Measurements from ENCODE around the gene GCH1.

Gene GCH1

GRCh38 chr14:54797986-54798385, 104.6 kb downstream of the GCH1 start:
- H3K4me3 ChIP-seq (ENCODE audit: low read length): no peak overlapping the region
- H3K9me3 ChIP-seq (ENCODE audit: insufficient read depth, low read length): no peaks in the 10 kb centered on the region
- no peaks in the 10 kb centered on the region for H3K36me3 ChIP-seq (replicated peaks; ENCODE audit: low read depth, low read length)
- H3K4me2 ChIP-seq (ENCODE audit: low read length): no peak overlapping the region
- H3K9ac ChIP-seq (ENCODE audit: low read length): no peak overlapping the region
- no peaks in the 10 kb centered on the region for H3K4me1 ChIP-seq (ENCODE audit: low read length)
- H3K27ac ChIP-seq (ENCODE audit: low read length): no peak overlapping the region
- TF ChIP-seq EZH2phosphoT487 (IDR thresholded peaks at IDR 0.05; ENCODE audit: low read depth): no peak
- no peak for TF ChIP-seq CTCF (IDR thresholded peaks at IDR 0.05; ENCODE audit: low read depth, low read length)
- no peaks in the 10 kb centered on the region for H4K20me1 ChIP-seq (ENCODE audit: insufficient read depth, low read length)
- peaks cover 72% of the 10 kb centered on the region for H3K27me3 ChIP-seq (ENCODE audit: low read depth, low read length)
- H3K79me2 ChIP-seq (ENCODE audit: low read length): no peaks in the 10 kb centered on the region
- no peak overlapping the region for H2AFZ ChIP-seq (ENCODE audit: low read depth, low read length)

- TF ChIP-seq CTCF (IDR thresholded peaks at IDR 0.05; ENCODE audit: low read depth, low read length) (no peak), EZH2phosphoT487 (IDR thresholded peaks at IDR 0.05; ENCODE audit: low read depth) (no peak)
- no peak overlapping the region for H3K27ac ChIP-seq (ENCODE audit: low read length)
These were observed 105.1 kb downstream of the GCH1 start for GRCh38 chr14:54797556-54797955.

GRCh38 chr14:54796961-54797360, 105.7 kb downstream of the GCH1 start:
- no peak overlapping the region for H2AFZ ChIP-seq (ENCODE audit: low read depth, low read length)
- no peak overlapping the region for H3K4me3 ChIP-seq (ENCODE audit: low read length)
- H3K36me3 ChIP-seq (replicated peaks; ENCODE audit: low read depth, low read length): no peaks in the 10 kb centered on the region
- no peaks in the 10 kb centered on the region for H3K4me1 ChIP-seq (ENCODE audit: low read length)
- TF ChIP-seq EZH2phosphoT487 (IDR thresholded peaks at IDR 0.05; ENCODE audit: low read depth): no peak
- no peak for TF ChIP-seq CTCF (IDR thresholded peaks at IDR 0.05; ENCODE audit: low read depth, low read length)
- H3K9ac ChIP-seq (ENCODE audit: low read length): no peak overlapping the region
- H3K79me2 ChIP-seq (ENCODE audit: low read length): no peaks in the 10 kb centered on the region
- H3K9me3 ChIP-seq (ENCODE audit: insufficient read depth, low read length): no peaks in the 10 kb centered on the region
- no peak overlapping the region for H3K27ac ChIP-seq (ENCODE audit: low read length)
- no peak overlapping the region for H3K4me2 ChIP-seq (ENCODE audit: low read length)
- H4K20me1 ChIP-seq (ENCODE audit: insufficient read depth, low read length): no peaks in the 10 kb centered on the region
- H3K27me3 ChIP-seq (ENCODE audit: low read depth, low read length): peaks cover 64% of the 10 kb centered on the region

More at GRCh38 chr14:54797556-54797955, 105.1 kb downstream of the GCH1 start:
- Histone ChIP-seq H3K36me3 (replicated peaks; ENCODE audit: low read depth, low read length) (no peaks in the 10 kb centered on the region), H3K4me2 (ENCODE audit: low read length) (no peak overlapping the region), H2AFZ (ENCODE audit: low read depth, low read length) (no peak overlapping the region), H3K9me3 (ENCODE audit: insufficient read depth, low read length) (no peaks in the 10 kb centered on the region), H3K9ac (ENCODE audit: low read length) (no peak overlapping the region), H3K4me3 (ENCODE audit: low read length) (no peak overlapping the region), H3K79me2 (ENCODE audit: low read length) (no peaks in the 10 kb centered on the region), H4K20me1 (ENCODE audit: insufficient read depth, low read length) (no peaks in the 10 kb centered on the region), H3K4me1 (ENCODE audit: low read length) (no peaks in the 10 kb centered on the region), H3K27me3 (ENCODE audit: low read depth, low read length) (peaks cover 70% of the 10 kb centered on the region)

- TF ChIP-seq CTCF (IDR thresholded peaks at IDR 0.05; ENCODE audit: low read depth, low read length): no peak
- no peak for TF ChIP-seq EZH2phosphoT487 (IDR thresholded peaks at IDR 0.05; ENCODE audit: low read depth)
- peaks cover 50% of the 10 kb centered on the region for H3K27me3 ChIP-seq (ENCODE audit: low read depth, low read length)
- no peak overlapping the region for H3K27ac ChIP-seq (ENCODE audit: low read length)
- no peaks in the 10 kb centered on the region for H3K36me3 ChIP-seq (replicated peaks; ENCODE audit: low read depth, low read length)
- H3K79me2 ChIP-seq (ENCODE audit: low read length): no peaks in the 10 kb centered on the region
- no peak overlapping the region for H3K4me3 ChIP-seq (ENCODE audit: low read length)
- no peak overlapping the region for H2AFZ ChIP-seq (ENCODE audit: low read depth, low read length)
- no peaks in the 10 kb centered on the region for H3K4me1 ChIP-seq (ENCODE audit: low read length)
- H3K9ac ChIP-seq (ENCODE audit: low read length): no peak overlapping the region
- H3K9me3 ChIP-seq (ENCODE audit: insufficient read depth, low read length): no peaks in the 10 kb centered on the region
- H3K4me2 ChIP-seq (ENCODE audit: low read length): no peak overlapping the region
- H4K20me1 ChIP-seq (ENCODE audit: insufficient read depth, low read length): no peaks in the 10 kb centered on the region
These were observed 107.8 kb downstream of the GCH1 start for GRCh38 chr14:54794796-54795195.

Measured in OCI-LY3 (cell line).